H1 (cell line): ENCODE measurements around the gene GNAO1. TPM values are rescaled to one million over a fixed set of nuclear protein-coding genes. Genes with fewer than 3 reads are reported as not detected.

Experiments
- CTCF ChIA-PET: fragments of 300-600 bp; sonication (Branson Sonifier 250); formaldehyde crosslinking; loops from one replicate; lab custom pipeline; 2021; ENCODE audit not compliant: partially characterized antibody; lab: Charles Lee
- POLR2A ChIA-PET: fragments of 300-600 bp; sonication (Branson Sonifier 250); formaldehyde crosslinking; loops from one replicate; lab custom pipeline; 2021; ENCODE audit warnings: inconsistent platforms; ENCODE audit not compliant: partially characterized antibody; lab: Charles Lee
- DNase-seq, 2 experiments: peaks; one replicate each; pipeline versions ENCODE4 v3.0.0 to v3.0.0-alpha.2; 2010 to 2022; ENCODE audit warnings: low spot score in 2 of 2, low read depth in 1 of 2, mixed read lengths in 1 of 2
- FAIRE-seq: peaks from 2 replicates; lab custom pipeline; 2011; peaks lifted over from hg19 to GRCh38; lab: Jason Lieb, UNC
- H2AFZ ChIP-seq: 2 replicates; pipeline ENCODE4 v1.8.1; 2012; ENCODE audit warnings: low read length, inconsistent platforms
- H2AK5ac ChIP-seq: 2 replicates; pipeline ENCODE4 v1.6.1; 2013; ENCODE audit warnings: low read depth, low read length
- H2BK120ac ChIP-seq: replicated peaks from 2 replicates; pipeline ENCODE3; 2013; ENCODE audit warnings: low read depth, low read length, inconsistent platforms
- H2BK12ac ChIP-seq: 2 replicates; pipeline ENCODE4 v1.6.1; 2013; ENCODE audit warnings: low read depth, low read length
- H2BK15ac ChIP-seq: 2 replicates; pipeline ENCODE4 v1.6.1; 2013; ENCODE audit warnings: low read length
- H2BK20ac ChIP-seq: 2 replicates; pipeline ENCODE4 v1.6.1; 2013; ENCODE audit warnings: low read length
- H2BK5ac ChIP-seq: 2 replicates; pipeline ENCODE4 v1.6.1; 2013; ENCODE audit warnings: low read depth, low read length
- H3K14ac ChIP-seq: 2 replicates; pipeline ENCODE4 v1.6.1; 2013; ENCODE audit warnings: inconsistent platforms; ENCODE audit not compliant: insufficient read length
- H3K18ac ChIP-seq: 2 replicates; pipeline ENCODE4 v1.6.1; 2013; ENCODE audit warnings: low read length; ENCODE audit errors: extremely low read depth
- H3K23ac ChIP-seq: 2 replicates; pipeline ENCODE4 v1.6.1; 2013; ENCODE audit warnings: inconsistent platforms; ENCODE audit not compliant: insufficient read length
- H3K23me2 ChIP-seq: 2 replicates; pipeline ENCODE4 v1.6.1; 2013; ENCODE audit warnings: low read depth, low read length
- H3K27ac ChIP-seq: 2 replicates; pipeline ENCODE4 v1.6.1; 2011; ENCODE audit warnings: low read depth, low read length, inconsistent platforms
- H3K27me3 ChIP-seq, 4 experiments: replicated peaks in 1 of 4; 1 replicate in 1 of 4; 2 replicates in 3 of 4; pipeline versions ENCODE4 v1.6.1 to v1.8.1; 2011 to 2013; ENCODE audit warnings: low read length in 3 of 4, mild to moderate bottlenecking in 3 of 4, inconsistent platforms in 2 of 4, mixed read lengths in 2 of 4, moderate library complexity in 1 of 4; ENCODE audit not compliant: control insufficient read depth in 3 of 4, insufficient read depth in 3 of 4; ENCODE audit errors: extremely low read depth in 1 of 4
- H3K36me3 ChIP-seq, 4 experiments: 2 replicates each; pipeline versions ENCODE4 v1.6.1 to v1.8.1; 2011 to 2013; ENCODE audit warnings: mild to moderate bottlenecking in 4 of 4, low read length in 3 of 4, moderate library complexity in 2 of 4, control low read depth in 1 of 4, inconsistent platforms in 1 of 4; ENCODE audit not compliant: insufficient read depth in 4 of 4, control insufficient read depth in 2 of 4
- H3K4ac ChIP-seq: replicated peaks from 2 replicates; pipeline ENCODE3; 2013; ENCODE audit warnings: low read length, low read depth, mixed read lengths, inconsistent platforms; ENCODE audit not compliant: insufficient read length
- H3K4me1 ChIP-seq, 4 experiments: replicated peaks in 1 of 4; 1 replicate in 1 of 4; 2 replicates in 3 of 4; pipeline versions ENCODE4 v1.6.1 to v1.8.1; 2011 to 2013; ENCODE audit warnings: low read length in 3 of 4, inconsistent platforms in 2 of 4, mixed read lengths in 1 of 4; ENCODE audit not compliant: insufficient read depth in 4 of 4, control insufficient read depth in 3 of 4
- H3K4me2 ChIP-seq, 2 experiments: 2 replicates each; pipeline versions ENCODE4 v1.6.1 to v1.8.1; 2011 to 2013; ENCODE audit warnings: low read depth in 2 of 2, low read length in 2 of 2, control low read depth in 1 of 2, inconsistent platforms in 1 of 2, mild to moderate bottlenecking in 1 of 2; ENCODE audit not compliant: insufficient read depth in 1 of 2
- H3K4me3 ChIP-seq, 4 experiments: fragments of 200-600, 300-600 bp in 1 of 4; sonication (generic), shearing (Covaris generic), sonication (Bioruptor Twin) in 1 of 4; 2 replicates each; pipeline versions ENCODE4 v1.5.1 to v1.8.1; 2011 to 2016; ENCODE audit warnings: low read length in 4 of 4, low read depth in 3 of 4, control low read depth in 2 of 4, inconsistent platforms in 2 of 4, mild to moderate bottlenecking in 2 of 4, mixed read lengths in 1 of 4, moderate library complexity in 1 of 4; ENCODE audit not compliant: insufficient read depth in 2 of 4; ENCODE audit errors: extremely low read depth in 1 of 4
- H3K56ac ChIP-seq: replicated peaks from 2 replicates; pipeline ENCODE3; 2013; ENCODE audit warnings: low read depth, mild to moderate bottlenecking, mixed read lengths, low read length, inconsistent platforms; ENCODE audit not compliant: insufficient read length
- H3K79me1 ChIP-seq: 2 replicates; pipeline ENCODE4 v1.6.1; 2013; ENCODE audit warnings: low read depth, low read length, control low read depth
- H3K79me2 ChIP-seq, 2 experiments: 2 replicates each; pipeline versions ENCODE4 v1.6.1 to v1.8.1; 2012 to 2013; ENCODE audit warnings: low read length in 2 of 2, mild to moderate bottlenecking in 2 of 2, inconsistent platforms in 1 of 2; ENCODE audit not compliant: insufficient read depth in 2 of 2, control insufficient read depth in 1 of 2
- H3K9ac ChIP-seq, 4 experiments: replicated peaks in 1 of 4; 1 replicate in 1 of 4; 2 replicates in 3 of 4; pipeline versions ENCODE4 v1.6.1 to v1.8.1; 2011 to 2013; ENCODE audit warnings: low read depth in 3 of 4, low read length in 3 of 4, control low read depth in 2 of 4, mild to moderate bottlenecking in 2 of 4, moderate library complexity in 2 of 4, inconsistent platforms in 1 of 4; ENCODE audit errors: extremely low read depth in 1 of 4
- H3K9me3 ChIP-seq, 2 experiments: 2 replicates each; pipeline versions ENCODE4 v1.6.1 to v1.8.1; 2012 to 2013; ENCODE audit warnings: mild to moderate bottlenecking in 2 of 2, moderate library complexity in 2 of 2, control low read depth in 1 of 2, inconsistent platforms in 1 of 2, low read depth in 1 of 2, low read length in 1 of 2, mixed read lengths in 1 of 2; ENCODE audit not compliant: insufficient read depth in 2 of 2
- H4K20me1 ChIP-seq, 2 experiments: replicated peaks in 1 of 2; 2 replicates each; pipeline versions ENCODE3 to v1.8.1; 2011 to 2013; ENCODE audit warnings: inconsistent platforms in 2 of 2, low read length in 2 of 2, mild to moderate bottlenecking in 1 of 2; ENCODE audit not compliant: insufficient read depth in 2 of 2, control insufficient read depth in 1 of 2
- H4K5ac ChIP-seq: 2 replicates; pipeline ENCODE4 v1.6.1; 2013; ENCODE audit warnings: low read length, low read depth, mixed read lengths, inconsistent platforms; ENCODE audit not compliant: insufficient read length
- H4K8ac ChIP-seq: 2 replicates; pipeline ENCODE4 v1.8.0; 2013; ENCODE audit warnings: mild to moderate bottlenecking, moderate library complexity, low read length, inconsistent platforms; ENCODE audit not compliant: insufficient read depth; ENCODE audit errors: extremely low read depth
- H4K91ac ChIP-seq: replicated peaks from 2 replicates; pipeline ENCODE3; 2013; ENCODE audit warnings: low read length, mixed read lengths, inconsistent platforms; ENCODE audit not compliant: insufficient read length
- BCL11A ChIP-seq, 2 experiments: IDR thresholded peaks; one replicate each; pipeline ENCODE4 v1.6.1; 2011; ENCODE audit warnings: low read depth in 2 of 2, low read length in 2 of 2, mild to moderate bottlenecking in 2 of 2
- CBX5 ChIP-seq: fragments of 300-800, 300-1000 bp; sonication (generic); IDR thresholded peaks from 2 replicates; pipeline ENCODE4 v1.7.1; 2016; ENCODE audit warnings: antibody characterized with exemption, low read length, low read depth
- FOSL1 ChIP-seq: IDR thresholded peaks from 2 replicates; pipeline ENCODE4 v1.6.1; 2011; ENCODE audit warnings: mild to moderate bottlenecking, low read depth, low read length, moderate library complexity; ENCODE audit not compliant: insufficient read depth
- TAF1 ChIP-seq: IDR thresholded peaks from 2 replicates; pipeline ENCODE4 v1.6.1; 2011; ENCODE audit warnings: mild to moderate bottlenecking, low read depth, low read length
- WGBS, 2 experiments: shearing (Covaris generic) in 1 of 2; methylation state at CpG; one replicate each; pipeline versions ENCODE4 v1.1.6 to v1.1.7; 2013 to 2015; ENCODE audit warnings: low lambda C conversion rate in 2 of 2, mixed read lengths in 2 of 2, inconsistent platforms in 1 of 2, low coverage in 1 of 2, missing lambda C conversion rate in 1 of 2; ENCODE audit not compliant: insufficient replicate concordance in 2 of 2, insufficient coverage in 1 of 2, insufficient read length in 1 of 2; ENCODE audit errors: extremely low coverage in 1 of 2, missing lambda C conversion rate in 1 of 2; 5-methylcytosine and 5-hydroxymethylcytosine counted together
- polyA plus RNA-seq, 7 experiments: library from polyadenylated mRNA; depleted of rRNA in 3 of 7; stranded (reverse) in 5 of 7; unstranded in 2 of 7; fragments of >200 nt in 5 of 7; fragments of 200-250 nt in 2 of 7; gene quantifications; 1 replicate in 5 of 7; 2 replicates in 1 of 7; 4 replicates in 1 of 7; pipeline versions ENCODE4 v1.2.1 to v1.2.3, GENCODE V29; 2011 to 2013; ENCODE audit warnings: missing spikeins in 2 of 7, mixed read lengths in 2 of 7
- total RNA-seq: library from RNA; stranded (reverse); fragmentation: NEBNext Ultra II Directional; extraction: Animal tissue kit (Norgen Biotek cat#: 25700); gene quantifications from 2 replicates; pipeline ENCODE4 v1.2.1, GENCODE V29; 2021
- TF ChIP-seq, protein P1 (sequence below): IDR thresholded peaks from 2 replicates; pipeline ENCODE4 v1.6.1; 2012; ENCODE audit warnings: inconsistent platforms

Gene GNAO1
- total and polyA plus RNA-seq, 2 of the 8 experiments (the other 6 are each of a cell fraction or from before 2014, with no cell fraction given): 6.7 to 34.4 TPM

- POLR2A ChIA-PET: interaction anchor here (1.0 to 1.2 kb wide), 2 partner anchors 14 to 19 kb away, joined by 3 to 4 read pairs; no protein-coding TSS in a partner anchor
- Histone ChIP-seq H2BK20ac (no peak overlapping the region), H2BK15ac (no peak overlapping the region), H3K56ac (no peak overlapping the region), H3K27me3 (no peaks in the 10 kb centered on the region), H4K20me1 (no peaks in the 10 kb centered on the region), H3K4me2 (no peak overlapping the region), H2BK5ac (no peak overlapping the region), H3K9ac (no peak overlapping the region), H3K23me2 (no peaks in the 10 kb centered on the region), H3K79me2 (no peaks in the 10 kb centered on the region), H3K14ac (no peak overlapping the region), H2BK12ac (no peak overlapping the region), H4K8ac (no peak overlapping the region), H2AFZ (no peak overlapping the region), H3K36me3 (no peaks in the 10 kb centered on the region), H3K27ac (no peak overlapping the region), H3K9me3 (no peaks in the 10 kb centered on the region), H4K91ac (no peak overlapping the region), H3K4me1 (no peaks in the 10 kb centered on the region), H3K23ac (no peak overlapping the region), H2BK120ac (no peak overlapping the region), H3K79me1 (no peaks in the 10 kb centered on the region), H3K18ac (no peak overlapping the region), H3K4me3 (no peak overlapping the region), H2AK5ac (no peak overlapping the region), H4K5ac (no peak overlapping the region), H3K4ac (no peak overlapping the region)
- FAIRE-seq (no peak), DNase-seq (no peak)
- TF ChIP-seq FOSL1 (no peak), TAF1 (no peak), BCL11A (IDR thresholded peaks at IDR 0.05; ENCODE audit: low read depth in 2 of 2, low read length in 2 of 2) (no peak), CBX5 (no peak)
- TF ChIP-seq, protein P1, sequence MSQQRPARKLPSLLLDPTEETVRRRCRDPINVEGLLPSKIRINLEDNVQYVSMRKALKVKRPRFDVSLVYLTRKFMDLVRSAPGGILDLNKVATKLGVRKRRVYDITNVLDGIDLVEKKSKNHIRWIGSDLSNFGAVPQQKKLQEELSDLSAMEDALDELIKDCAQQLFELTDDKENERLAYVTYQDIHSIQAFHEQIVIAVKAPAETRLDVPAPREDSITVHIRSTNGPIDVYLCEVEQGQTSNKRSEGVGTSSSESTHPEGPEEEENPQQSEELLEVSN: no peak
- 92% methylated on average over 2 of the region's 2 CpGs; no CpG with 5 or more reads in 1 of the 2 experiments for WGBS, 2 experiments
- CTCF ChIA-PET: interaction anchor here (0.6 to 3.4 kb wide), 6 partner anchors 13 to 253 kb away, joined by 3 to 16 read pairs (median 4); no protein-coding TSS in a partner anchor
Observed at GRCh38 chr16:56370185-56370874, 179.0 kb downstream of the GNAO1 start.
